WI38 (cell line): ENCODE results near the gene NF1.
"Not testable (repeated sequence)": the region's sequence is repeated elsewhere in the genome, so short reads cannot be mapped to it uniquely, and the experiment has no call there.

Experiments
- H3K4me3 ChIP-seq: 2 replicates; pipeline ENCODE4 v1.5.1; 2011; ENCODE audit warnings: low read depth, mild to moderate bottlenecking, control low read depth, low read length
- TF ChIP-seq, protein P1 (sequence below): IDR thresholded peaks from 2 replicates; pipeline ENCODE4 v1.5.1; 2012; ENCODE audit warnings: low read depth, mild to moderate bottlenecking, control low read depth, low read length

The NF1 gene

DNA sequence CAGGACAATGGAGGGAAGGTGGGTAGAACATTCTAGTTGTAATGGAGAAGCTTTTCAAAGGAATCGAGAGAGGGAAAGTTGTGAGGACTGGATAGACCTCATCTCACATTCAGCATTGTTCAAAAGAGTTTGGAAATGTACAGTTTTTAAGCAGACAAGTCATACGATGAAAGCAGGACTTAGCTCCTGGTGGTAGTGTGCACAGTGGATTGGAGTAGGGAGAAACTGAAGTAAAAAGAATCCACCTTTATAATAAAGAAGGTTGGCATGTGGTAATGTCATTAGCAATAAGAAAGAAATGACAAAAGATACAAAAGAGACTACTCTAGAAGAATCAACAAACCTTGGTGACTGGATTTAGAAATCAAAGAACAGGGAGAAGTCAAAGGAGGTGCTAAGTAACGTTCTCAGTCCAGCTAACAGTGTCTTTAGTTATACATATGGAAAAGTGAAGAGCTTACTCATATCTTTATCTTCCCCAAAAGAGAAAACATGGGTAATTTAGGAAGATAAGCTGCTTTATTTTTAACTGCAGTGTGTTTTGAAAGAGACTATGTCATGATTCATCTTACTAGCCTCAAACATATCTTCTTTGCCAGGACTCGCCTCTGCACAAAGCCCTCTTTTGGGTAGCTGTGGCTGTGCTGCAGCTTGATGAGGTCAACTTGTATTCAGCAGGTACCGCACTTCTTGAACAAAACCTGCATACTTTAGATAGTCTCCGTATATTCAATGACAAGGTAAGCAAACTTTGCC lies 245.3 kb downstream of the NF1 start:
- TF ChIP-seq, protein P1, sequence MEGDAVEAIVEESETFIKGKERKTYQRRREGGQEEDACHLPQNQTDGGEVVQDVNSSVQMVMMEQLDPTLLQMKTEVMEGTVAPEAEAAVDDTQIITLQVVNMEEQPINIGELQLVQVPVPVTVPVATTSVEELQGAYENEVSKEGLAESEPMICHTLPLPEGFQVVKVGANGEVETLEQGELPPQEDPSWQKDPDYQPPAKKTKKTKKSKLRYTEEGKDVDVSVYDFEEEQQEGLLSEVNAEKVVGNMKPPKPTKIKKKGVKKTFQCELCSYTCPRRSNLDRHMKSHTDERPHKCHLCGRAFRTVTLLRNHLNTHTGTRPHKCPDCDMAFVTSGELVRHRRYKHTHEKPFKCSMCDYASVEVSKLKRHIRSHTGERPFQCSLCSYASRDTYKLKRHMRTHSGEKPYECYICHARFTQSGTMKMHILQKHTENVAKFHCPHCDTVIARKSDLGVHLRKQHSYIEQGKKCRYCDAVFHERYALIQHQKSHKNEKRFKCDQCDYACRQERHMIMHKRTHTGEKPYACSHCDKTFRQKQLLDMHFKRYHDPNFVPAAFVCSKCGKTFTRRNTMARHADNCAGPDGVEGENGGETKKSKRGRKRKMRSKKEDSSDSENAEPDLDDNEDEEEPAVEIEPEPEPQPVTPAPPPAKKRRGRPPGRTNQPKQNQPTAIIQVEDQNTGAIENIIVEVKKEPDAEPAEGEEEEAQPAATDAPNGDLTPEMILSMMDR, result no peak
- no peak overlapping the region for H3K4me3 ChIP-seq

DNA sequence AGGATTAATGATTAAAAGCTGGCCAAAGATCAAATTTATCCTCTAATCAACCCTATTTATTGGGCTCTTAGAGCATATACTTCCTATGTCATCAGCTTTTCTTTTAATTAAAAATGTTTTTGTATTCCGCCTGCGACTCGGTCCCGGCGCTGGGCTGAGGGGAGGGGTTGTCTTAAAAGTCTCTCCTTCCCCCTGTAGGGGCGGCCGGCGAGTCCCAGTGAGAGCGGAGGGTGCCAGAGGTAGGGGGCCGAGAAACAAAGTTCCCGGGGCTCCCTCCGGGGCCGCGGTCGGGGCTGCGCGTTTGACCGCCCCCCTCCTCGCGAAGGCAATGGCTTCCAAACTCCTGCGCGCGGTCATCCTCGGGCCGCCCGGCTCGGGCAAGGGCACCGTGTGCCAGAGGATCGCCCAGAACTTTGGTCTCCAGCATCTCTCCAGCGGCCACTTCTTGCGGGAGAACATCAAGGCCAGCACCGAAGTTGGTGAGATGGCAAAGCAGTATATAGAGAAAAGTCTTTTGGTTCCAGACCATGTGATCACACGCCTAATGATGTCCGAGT lies 250.5 kb downstream of the NF1 start:
- H3K4me3 ChIP-seq, result not testable (repeated sequence)

DNA sequence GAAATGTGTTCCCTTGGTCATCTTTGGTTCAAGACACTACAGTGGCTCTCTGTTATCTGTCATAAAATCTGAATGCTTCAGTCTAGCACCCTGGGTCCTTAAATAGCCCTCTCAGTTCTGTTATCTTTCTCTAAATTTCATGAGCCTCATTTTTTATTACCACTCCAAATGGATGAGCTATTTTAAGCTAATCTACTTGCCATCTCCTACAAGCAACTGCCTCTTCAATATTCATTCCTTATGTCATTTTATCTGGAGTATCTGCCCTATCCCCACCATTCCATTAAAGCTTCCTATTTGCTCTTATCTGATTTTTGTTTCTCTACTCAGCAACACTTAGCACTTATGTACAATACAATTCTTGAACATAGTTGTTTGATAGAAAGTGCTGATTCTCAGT lies 254.7 kb downstream of the NF1 start:
- TF ChIP-seq, protein P1, result no peak

DNA sequence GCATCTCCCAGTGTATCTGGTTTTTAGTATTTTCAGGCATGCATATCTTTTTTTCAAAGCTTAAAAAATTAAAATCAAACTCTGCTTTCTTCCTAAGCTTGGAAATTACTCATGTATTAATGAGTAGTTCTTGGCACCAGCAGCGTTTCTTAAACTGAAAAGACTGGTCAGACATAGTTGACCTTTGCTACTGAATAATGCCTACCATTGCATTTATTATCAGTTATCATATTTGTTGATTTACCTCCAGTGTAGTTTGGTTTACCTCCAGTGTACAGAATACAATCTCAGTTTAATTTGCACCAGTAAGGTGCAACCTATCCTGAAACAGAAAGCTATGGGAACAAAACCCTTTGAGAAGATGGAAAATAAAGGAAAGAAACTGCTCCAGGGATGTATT lies 261.2 kb downstream of the NF1 start:
- no peak overlapping the region for H3K4me3 ChIP-seq
- TF ChIP-seq, protein P1, result no peak

More for the DNA sequence above, 254.7 kb downstream of the NF1 start:
- no peak overlapping the region for H3K4me3 ChIP-seq

DNA sequence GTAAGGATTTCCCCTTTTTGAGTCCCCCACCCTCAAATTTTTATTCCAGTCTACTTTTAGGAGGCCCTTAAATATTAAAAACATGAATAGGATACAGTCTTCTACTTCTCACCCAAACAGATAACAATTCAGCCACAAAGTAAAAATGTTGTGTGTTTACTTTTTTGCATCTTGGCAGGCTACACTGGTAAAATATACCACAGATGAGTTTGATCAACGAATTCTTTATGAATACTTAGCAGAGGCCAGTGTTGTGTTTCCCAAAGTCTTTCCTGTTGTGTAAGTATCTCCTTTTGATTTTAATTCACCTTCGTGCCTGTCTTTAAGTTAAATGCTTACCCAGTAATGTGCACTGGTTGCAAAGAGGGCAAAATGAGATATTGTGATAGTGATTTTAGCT lies 262.3 kb downstream of the NF1 start:
- TF ChIP-seq, protein P1, result no peak
- H3K4me3 ChIP-seq, result no peak overlapping the region

DNA sequence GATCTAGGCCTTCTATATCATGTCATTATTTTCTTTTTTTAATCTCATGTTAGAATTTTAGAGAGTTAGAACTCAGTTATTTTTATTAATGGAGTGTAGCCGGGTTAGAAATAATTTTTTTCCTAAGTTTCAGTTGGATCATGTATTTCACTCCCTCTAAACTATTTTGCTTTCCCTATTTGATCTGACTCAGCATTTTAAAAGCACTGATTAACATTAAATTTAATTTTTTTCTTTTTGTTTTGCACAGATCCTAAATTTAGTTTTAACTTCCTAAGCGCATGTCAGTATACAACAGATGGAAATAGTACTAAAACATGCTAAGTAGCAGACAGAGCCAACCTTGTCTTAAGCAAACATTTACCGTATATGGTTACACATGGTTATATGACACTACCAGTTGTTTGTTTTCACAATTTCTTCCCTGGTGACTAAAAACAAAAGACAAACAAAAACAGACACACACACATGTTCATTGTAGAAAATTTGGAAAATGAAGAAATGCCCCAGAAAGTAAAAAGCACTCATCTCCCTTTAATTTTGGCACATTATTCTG lies 263.1 kb downstream of the NF1 start:
- TF ChIP-seq, protein P1, result no peak
- no peak overlapping the region for H3K4me3 ChIP-seq

DNA sequence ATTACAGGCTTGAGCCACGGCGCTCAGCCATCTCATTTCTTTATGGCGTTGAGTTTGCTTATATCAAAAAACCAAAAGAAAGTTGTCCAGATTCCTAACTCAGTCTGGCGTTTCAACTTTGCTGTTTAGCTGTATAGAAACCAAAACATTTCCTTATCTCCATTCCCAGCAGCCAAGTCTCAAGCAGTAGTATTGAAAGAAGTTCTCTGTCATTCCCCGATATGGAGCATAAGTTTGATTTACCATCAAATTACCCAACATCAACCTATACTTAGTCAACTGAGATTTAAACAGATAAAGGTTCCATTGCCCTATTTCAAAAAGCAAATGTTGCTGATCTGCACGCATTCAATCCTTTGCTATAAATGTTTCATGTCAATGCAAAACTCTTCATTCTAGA lies 269.2 kb downstream of the NF1 start:
- H3K4me3 ChIP-seq, result no peak overlapping the region
- TF ChIP-seq, protein P1, result no peak
